HG02981 (cell line): ENCODE data around the gene ROBO1.
"Not testable (repeated sequence)": the region's sequence is repeated elsewhere in the genome, so short reads cannot be mapped to it uniquely, and the experiment has no call there.

Experiments
- ATAC-seq: cut with Tn5 transposase; IDR thresholded peaks from one replicate; pipeline ENCODE4 v1.9.1; 2021; ENCODE audit warnings: mild to moderate bottlenecking, moderate library complexity; ENCODE audit not compliant: unreplicated experiment

ROBO1 gene

GRCh38 chr3:78888635-78889034 is 879.2 kb downstream of the ROBO1 start:
- ATAC-seq = no peak

GRCh38 chr3:78887547-78888011 is 880.2 kb downstream of the ROBO1 start:
- ATAC-seq = no peak

- no peak for ATAC-seq
These were observed 880.8 kb downstream of the ROBO1 start for GRCh38 chr3:78887029-78887428.

- not testable (repeated sequence) for ATAC-seq
These were observed 883.2 kb downstream of the ROBO1 start for GRCh38 chr3:78884567-78884966.

- no peak for ATAC-seq
These were observed 885.5 kb downstream of the ROBO1 start for GRCh38 chr3:78882251-78882650.

GRCh38 chr3:78881501-78881900 is 886.3 kb downstream of the ROBO1 start:
- ATAC-seq = no peak

DNA sequence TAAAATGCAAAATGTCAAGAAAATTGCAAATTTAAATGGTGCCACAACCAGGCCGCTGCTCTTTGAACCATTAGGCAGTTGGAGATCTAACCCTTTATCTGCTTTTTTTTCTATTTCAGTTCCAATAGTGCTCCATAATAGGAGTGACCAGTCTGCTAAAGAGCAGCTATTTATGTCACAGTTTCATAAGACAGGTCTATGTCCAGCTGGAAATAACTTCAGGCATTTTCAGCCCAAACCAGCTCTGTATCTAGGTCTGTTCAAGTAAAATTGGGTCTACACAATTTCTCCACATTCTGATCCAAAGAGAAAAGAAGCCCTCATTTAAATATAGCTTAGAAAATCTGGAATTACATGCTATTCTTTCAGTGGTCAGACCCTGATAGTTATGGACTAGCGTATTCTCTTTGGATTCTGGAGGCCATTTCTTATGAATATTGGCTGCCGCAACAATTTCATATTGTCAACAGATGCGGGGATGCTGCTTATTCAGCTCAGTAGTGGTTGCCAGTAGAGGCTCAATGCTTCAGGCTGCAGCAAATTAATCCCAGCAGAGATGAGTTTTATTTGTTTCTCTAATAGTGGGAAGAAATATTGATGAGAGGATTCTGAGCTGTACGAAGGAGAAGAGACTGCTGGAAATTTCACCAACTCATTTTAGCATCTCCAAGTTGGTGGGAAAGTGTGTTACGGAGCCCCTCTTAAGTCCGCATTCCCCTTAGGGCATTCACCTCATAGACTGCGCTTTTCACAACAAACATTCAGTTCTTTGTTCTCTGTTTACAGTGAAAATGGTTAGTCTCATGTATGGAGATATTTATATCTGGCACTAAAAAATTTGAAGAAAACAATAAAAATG is 887.0 kb downstream of the ROBO1 start:
- no peak for ATAC-seq

DNA sequence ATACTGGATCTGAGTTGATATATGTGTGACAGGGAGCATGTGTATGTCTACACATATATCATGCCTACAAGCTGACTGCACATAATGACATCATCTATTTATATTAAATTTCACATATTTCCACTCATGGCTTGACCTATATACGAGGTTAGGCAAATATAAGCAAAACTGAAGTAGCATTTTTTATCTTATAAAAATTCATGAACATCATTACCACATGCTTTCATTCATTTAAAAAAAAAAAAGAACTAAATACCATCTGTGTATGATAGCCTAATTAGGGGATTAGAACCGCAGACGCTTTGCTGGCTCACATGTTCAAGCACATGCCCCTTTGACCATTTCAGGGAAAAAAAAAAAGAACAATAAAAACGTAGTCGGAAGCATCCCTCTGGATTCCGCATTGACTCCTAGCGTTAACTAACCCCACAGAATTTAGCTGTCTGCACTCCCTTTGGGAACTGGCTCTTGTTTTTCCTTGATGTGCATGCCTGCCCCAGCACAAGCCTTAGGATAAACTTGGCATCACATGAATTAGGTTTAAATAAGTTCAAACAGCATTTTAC is 888.4 kb downstream of the ROBO1 start:
- no peak for ATAC-seq

GRCh38 chr3:78878789-78879188 is 889.0 kb downstream of the ROBO1 start:
- no peak for ATAC-seq

GRCh38 chr3:78878011-78878410 is 889.8 kb downstream of the ROBO1 start:
- ATAC-seq = no peak

GRCh38 chr3:78875851-78876250 is 891.9 kb downstream of the ROBO1 start:
- no peak for ATAC-seq

DNA sequence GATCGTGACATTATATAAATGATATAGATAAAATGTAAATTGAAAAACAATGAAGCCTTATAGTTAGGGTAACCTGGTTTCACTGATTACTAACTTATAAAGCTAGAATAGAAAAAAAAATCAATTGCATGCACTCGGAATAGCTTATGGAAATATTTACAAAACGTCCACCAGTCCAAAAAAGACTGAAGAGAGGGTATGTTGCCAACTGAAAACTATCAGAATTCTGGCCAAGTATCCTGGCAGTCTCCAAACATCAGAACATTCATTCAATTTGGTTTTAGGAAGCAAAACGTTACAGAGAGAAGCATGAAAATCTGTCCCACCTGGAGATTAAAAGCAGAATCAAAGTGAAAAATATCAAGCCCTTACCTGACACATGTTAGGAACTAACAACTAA is 892.4 kb downstream of the ROBO1 start:
- ATAC-seq = no peak

- no peak for ATAC-seq
These were observed 894.2 kb downstream of the ROBO1 start for GRCh38 chr3:78873641-78874040.

DNA sequence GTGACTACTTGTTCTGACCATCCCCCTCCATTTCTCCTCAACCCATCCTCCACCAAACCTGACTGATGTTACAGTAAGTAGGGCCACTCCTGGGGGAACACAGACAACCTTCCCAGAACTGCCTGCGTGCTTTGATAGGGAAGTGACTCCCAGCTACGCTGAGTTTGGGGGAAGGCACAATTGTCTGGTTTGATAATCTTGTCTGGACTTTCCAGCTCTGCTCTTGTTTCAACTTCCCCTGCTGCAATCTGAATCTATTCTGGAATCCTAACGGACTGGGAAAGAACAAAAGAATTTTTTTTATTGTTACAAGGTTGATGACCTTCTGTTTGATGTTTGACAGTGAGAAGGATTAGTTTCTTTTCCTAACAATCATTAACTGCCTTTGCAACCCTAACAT is 895.6 kb downstream of the ROBO1 start:
- ATAC-seq = no peak

DNA sequence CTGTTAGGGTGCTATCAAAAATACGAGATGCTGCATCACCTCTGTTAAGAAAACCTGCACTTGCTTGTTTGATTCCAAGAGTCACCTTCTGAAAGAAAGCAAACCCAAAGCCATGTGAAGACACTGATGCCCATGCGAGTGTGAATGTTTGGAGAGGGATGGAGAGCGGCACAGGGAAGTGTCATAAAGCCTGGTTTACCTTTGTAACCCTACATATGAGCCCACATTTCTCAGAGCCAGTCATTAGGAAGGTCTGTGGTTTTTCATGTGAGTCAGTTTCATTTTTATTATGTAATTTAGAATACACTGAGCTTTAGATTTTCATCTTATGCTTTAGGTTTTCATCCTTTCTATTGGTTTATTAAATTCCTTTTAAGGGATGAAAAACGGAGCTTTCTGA is 896.8 kb downstream of the ROBO1 start:
- ATAC-seq = no peak

GRCh38 chr3:78870484-78870883 is 897.3 kb downstream of the ROBO1 start:
- no peak for ATAC-seq

GRCh38 chr3:78868570-78868969 is 899.2 kb downstream of the ROBO1 start:
- ATAC-seq = no peak

DNA sequence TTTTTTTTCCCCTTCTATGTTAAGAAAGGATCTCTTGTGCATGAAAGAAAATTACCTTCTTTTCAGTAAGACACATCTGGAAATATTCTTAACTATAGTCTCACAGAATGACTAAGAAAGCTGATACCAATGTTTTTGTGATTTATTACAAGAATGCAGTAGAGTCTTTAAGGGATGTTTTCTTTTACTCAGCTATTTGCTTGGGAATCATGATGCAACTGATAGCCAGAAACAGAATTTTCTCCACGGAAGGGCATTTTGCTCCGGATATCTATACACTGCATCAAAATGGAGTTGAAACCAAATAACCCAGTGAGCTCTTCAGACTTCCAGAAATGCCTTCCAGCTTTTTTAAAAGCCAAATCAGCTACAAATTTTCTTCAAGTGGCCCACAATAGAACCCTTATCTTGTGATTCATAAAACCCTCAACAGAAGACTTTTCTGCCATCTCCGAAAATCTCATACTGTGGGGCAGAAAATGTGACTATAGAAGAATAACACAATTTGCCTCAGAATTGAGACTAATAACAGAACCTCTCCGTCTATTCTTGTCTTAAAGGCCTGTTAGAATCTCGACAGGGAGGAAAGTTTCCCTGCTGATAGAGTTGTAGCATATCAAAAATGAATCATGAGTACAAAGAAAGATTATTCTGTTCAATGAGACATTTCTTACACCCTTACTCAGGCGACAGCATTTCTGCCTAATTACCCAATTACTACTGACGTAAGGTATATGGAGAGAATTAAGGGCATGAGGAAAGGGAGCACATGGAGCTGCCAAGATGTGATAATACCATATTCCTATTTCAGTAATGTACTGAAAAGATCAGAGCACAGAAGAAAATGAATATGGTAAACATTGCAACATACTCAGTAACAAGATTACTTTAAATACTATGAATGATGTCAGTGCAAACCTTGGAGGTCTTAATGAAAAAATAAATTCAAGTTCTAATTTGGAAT is 900.1 kb downstream of the ROBO1 start:
- no peak for ATAC-seq

DNA sequence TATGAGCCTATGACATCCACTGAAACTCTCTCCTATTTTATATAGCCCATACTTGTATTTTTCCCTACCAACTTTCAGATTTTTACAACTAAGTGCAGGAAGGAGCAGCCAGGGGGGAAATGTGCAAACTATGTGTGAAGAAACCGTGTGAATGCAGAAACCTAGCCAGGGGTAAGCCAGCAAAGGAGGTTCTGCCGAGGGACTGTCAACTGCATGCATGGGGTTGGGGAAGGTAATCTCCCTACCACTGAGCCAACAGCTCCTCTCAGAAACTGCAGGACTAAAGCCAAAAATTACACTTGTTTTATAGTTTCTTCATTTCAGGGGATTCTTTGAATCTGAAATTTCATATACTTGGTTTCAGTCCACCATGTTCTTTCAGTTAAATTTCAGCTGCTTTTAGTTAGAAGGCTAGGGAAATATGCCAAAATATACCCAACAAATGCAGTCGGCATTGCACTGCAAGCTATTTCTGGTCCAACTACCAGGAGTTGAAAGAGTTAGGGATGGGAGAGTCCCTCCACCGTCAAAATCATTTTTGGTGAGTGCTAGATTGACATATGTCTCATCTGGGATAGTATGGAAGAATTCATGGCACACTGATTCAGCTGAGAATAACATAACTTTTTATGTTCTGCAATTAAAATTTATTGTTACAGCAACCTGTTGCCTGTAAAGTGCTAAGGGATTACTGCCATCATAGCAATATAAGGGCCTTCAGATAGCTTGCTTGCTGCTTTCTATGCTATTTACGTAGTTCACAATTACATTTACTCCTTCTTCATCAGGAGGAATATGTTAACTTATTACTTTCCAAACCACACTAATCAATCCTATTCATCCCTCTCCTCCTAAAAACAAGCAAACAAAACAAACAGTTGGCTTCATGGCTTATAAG is 904.2 kb downstream of the ROBO1 start:
- no peak for ATAC-seq

GRCh38 chr3:78861156-78861555 is 906.6 kb downstream of the ROBO1 start:
- ATAC-seq = no peak
